Measurements from ENCODE around the gene NPPC.
"Not testable (repeated sequence)": the region's sequence is repeated elsewhere in the genome, so short reads cannot be mapped to it uniquely, and the experiment has no call there.

NPPC gene, protein sequence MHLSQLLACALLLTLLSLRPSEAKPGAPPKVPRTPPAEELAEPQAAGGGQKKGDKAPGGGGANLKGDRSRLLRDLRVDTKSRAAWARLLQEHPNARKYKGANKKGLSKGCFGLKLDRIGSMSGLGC

DNA sequence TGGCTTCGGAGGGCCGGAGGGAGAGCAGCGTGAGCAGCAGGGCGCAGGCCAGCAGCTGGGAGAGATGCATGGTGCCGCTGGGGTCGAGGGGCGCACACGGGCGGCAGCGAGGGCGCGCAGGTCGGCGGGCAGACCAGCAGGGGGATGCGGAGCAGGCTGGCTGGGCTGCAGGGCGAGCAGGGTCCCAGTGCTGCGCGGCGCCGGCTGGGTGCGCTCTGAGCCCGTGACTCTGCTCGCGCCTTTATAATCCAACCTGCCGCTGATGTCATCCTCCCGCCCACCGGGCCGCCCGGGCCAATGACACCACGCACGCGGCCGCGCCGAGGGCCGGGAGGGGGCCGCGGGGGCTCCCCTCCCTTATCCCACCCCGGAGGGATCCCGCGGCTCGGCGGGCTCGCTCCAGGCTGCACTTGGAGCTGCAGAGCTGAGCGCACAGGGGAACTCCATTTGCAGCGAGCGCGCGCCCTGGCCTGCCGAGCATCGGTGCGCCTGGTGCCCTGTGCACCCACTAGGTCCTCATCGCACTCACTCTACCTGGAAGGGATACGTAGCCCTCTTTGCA, at the start of gene NPPC:
TSS of gene NPPC (minus strand) at position 217 of the 562 bp plus-strand sequence. CDS start at position 70, 147 bp downstream.
- in situ Hi-C loops (cut with MboI; ENCODE audit: low pct_unique_long_range_greater_than_20kb, low sequenced_read_pairs): no loop called here
- DNase-seq: peak; percentile 76

DNA sequence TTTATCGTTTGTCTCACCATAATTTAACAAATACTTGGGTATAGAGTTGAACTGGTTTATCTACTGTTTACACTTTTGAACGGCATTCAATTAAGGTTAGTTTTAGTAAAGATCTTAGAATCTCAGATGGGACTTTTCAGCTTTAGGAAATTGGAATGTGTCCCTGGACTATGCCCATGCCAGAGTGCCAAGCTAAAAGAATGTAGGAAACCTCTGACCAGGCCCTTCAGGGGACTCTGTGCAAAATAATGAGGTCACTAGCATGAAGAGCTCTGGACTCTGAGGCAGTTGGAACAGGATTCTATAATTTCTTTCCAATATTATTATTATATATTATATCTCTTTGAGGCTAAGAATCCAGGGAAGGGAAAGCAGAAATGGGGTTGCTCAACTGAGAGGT, 48.8 kb upstream of the NPPC start:
- in situ Hi-C loops (cut with MboI; ENCODE audit: low pct_unique_long_range_greater_than_20kb, low sequenced_read_pairs): no loop called here

DNA sequence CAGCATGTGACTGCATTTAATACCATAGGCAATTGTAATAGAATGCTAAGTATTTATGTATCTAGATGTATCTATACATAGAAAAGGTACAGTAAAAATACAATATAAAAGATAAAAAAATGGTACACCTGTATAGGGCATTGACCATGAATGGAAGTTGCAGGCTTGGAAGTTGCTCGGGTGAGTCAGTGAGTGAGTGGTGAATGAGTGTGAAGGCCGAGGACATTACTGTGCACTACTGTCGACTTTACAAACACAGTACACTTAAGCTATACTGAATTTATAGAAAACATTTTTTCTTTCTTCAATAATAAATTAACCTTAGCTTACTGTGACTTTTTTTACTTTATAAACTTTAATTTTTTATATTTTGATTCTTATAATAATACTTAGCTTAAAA, 44.3 kb upstream of the NPPC start:
- in situ Hi-C loops (cut with MboI; ENCODE audit: low pct_unique_long_range_greater_than_20kb, low sequenced_read_pairs): no loop called here
- no peak for DNase-seq

More for the DNA sequence above, 48.8 kb upstream of the NPPC start:
- no peak for DNase-seq

DNA sequence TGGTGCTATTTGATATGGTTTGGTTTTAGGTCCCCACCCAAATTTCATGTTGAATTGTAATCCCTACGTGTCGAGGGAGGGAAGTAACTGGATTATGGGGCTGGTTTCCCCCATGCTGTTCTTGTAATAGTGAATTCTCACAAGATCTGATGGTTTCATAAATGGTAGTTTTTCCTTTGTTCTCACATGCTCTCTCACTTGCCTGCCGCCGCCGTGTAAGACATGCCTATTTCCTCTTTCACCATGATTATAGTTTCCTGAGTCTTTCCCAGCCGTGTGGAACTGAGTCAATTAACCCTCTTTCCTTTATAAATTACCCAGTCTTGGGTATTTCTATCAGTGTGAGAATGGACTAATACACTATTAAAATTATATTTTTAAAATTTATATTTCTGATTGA, 42.6 kb upstream of the NPPC start:
- in situ Hi-C loops (cut with MboI; ENCODE audit: low pct_unique_long_range_greater_than_20kb, low sequenced_read_pairs): no loop called here
- no peak for DNase-seq

DNA sequence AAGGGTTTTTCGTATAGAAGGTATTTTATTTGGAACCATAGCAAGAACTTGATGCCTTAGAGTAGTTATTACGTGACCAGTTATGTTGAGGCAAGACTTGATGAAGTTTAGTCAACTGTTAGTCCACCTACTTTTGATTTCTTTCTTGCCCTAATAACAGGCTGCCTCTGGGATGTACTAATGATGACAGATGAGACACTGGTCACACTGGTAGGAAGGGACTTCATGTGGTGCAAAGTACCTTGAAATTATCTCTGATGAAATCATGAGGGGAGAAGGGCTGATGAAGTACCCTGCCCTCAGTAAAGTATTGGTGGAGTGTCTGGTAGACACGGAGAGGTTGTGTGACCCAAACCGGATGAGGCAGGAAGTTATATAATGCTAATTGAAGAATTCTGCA, 40.7 kb upstream of the NPPC start:
- DNase-seq: peak; percentile 5
- in situ Hi-C loops (cut with MboI; ENCODE audit: low pct_unique_long_range_greater_than_20kb, low sequenced_read_pairs): no loop called here

DNA sequence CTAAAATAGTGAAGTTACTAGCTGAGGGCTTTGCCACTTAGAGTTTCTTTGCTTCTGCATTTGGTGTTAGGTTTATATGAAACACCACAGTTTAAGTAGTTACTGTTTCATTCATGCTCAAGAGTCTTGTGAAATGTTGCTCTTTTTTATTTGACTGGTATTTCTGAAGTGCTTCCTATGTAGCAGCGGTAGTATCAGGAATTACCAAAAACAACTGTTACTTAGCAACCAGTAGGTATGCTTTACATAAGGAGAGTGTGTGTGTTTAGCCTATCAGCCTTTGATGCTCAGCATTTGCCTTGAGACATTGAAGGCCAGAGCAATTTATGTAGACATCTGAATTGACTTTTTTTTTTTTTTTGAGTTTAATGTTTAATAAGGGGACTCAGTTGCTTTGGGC, 38.9 kb upstream of the NPPC start:
- in situ Hi-C loops (cut with MboI; ENCODE audit: low pct_unique_long_range_greater_than_20kb, low sequenced_read_pairs): no loop called here
- peak; percentile 22 for DNase-seq

DNA sequence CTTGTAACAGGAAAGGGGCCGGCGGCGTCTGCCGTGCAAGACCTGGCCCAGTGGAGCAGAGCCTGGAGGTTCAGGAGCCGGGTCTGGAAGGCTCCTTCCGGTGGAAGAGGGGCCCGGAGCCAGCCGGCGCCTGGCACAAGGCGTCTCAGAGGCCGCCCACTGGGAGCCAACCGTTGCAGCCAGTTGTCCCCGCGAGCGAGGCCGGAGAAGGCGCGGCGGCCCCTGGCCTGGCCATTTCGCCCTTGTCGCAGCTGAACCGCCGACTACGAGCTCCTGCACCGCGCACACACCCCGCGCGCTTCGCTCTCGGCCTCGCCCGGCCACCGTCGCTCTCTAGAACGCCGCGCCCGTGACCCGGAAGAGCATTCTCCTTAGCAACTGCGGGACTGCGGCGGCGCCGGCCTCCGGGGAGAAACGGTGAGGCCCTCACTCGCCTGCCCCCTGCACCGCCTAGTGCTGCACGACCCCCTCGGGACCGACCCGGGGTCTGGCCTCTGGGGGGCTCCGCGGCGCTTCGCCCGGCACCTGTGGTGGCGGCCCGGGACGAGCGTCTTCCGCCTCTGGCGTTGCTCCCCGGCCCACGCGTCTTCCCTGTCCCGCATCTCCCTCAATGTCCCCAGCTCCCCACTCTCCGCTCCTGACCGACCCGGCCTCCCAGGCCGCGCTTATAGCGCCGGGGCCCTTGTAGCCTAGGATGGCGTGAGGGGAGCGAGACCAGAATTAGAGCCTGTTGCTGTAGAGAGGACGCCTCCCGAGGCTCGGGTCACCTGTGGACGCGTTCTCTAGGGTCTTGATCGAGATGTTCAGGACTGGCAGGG, 35.4 kb upstream of the NPPC start, which contains the start of gene DIS3L2:
TSS of gene DIS3L2 (plus strand) at position 365 of the 818 bp plus-strand sequence. CDS start 53,215 bp downstream, outside the sequence.
- peak; percentile 86 for DNase-seq
- in situ Hi-C loops (cut with MboI; ENCODE audit: low pct_unique_long_range_greater_than_20kb, low sequenced_read_pairs): no loop called here

DNA sequence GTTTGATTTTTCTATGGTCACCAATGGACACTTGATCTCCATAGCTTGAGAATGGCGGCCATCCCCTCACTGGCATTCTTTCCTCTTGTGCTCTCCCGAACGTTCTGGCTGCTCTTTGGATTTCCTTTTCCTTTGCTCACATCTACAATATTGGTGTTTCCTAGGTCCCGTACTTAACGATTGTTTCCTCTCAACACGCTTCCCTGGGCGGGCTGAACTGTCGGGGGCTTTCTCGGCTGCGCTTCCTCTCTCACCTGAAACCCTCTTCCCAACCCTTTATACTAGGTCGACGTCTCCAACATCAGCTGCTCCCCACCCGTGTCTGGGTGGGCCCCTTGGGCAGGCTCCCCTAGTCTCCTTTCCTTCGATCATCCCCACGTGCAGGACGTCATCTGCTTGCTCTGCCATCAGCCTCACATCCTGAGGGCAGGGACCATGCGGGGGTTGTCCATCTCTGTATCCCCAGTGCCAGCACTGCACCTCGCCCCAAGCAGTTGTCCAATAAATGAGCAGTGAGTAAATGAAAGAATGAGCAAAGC, 34.7 kb upstream of the NPPC start:
- in situ Hi-C loops (cut with MboI; ENCODE audit: low pct_unique_long_range_greater_than_20kb, low sequenced_read_pairs): no loop called here
- no peak for DNase-seq

DNA sequence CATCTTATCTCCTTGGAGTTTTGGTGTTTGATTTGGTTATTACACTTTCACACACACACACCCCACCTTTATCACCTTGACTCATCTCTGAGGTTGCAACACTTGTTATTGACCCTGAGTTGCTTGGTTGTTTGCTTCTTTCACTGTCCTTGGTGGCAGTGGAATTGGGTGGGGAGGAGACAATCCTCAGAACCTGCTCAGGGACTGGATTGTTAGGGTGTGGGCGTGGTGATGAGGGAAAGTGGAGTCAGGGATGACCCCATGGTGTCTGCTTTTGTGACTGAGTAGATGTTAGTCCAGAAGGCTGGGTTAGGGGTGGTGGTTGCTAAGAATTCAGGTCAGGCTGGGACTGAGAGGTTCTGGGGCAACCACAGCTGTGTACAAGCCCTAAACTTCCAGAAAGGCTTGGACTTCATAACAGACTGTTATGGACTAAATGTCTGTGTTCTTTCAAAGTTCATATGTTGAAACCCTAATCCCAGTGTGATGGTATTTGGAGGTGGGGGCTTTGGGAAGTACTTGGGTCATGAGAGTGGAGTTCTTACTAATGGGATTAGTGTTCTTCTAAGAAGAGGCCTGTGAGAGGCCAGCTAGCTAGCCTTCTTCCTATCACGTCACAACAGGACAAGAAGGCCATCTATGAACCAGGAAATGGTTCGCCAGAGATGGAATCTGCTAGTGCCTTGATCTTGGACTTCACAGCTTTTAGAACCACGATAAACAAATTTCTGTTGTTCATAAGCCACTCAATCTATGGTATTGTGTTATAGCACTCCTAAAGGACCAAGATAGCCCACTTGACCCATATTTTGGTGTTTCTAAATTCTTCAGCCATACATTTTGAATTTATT, 31.9 kb upstream of the NPPC start:
- DNase-seq: no peak
- in situ Hi-C loops (cut with MboI; ENCODE audit: low pct_unique_long_range_greater_than_20kb, low sequenced_read_pairs): no loop called here

DNA sequence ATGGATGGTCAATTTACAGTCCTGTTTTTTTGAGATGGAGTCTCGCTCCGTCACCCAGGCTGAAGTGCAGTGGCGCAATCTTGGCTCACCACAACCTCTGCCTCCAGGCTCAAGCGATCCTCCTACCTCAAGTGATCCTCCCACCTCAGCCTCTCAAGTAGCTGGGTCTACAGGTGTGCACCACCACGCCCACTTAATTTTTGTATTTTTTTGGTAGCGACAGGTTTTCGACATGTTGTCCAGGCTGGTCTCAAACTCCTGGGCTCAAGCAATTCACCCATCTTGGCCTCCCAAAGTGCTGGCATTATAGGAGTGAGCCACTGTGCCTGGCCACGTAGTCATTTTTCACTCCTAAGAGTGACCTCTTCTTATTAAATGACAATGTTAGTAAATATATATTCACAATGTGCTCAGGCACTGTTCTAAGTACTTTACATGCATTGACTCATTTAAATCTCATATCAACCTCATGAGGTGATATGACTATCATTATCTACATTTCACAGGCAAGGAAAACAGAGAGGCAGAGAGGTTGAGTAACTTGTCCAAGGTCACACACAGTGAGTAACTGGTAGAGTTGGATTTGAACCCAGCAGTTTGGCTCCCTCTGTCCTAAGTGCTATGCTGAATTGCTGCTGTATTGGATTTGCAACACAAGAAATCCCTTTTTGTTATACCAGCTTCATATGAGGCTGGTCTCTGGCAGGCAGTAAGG, 29.7 kb upstream of the NPPC start:
- no peak for DNase-seq
- in situ Hi-C loops (cut with MboI; ENCODE audit: low pct_unique_long_range_greater_than_20kb, low sequenced_read_pairs): no loop called here

DNA sequence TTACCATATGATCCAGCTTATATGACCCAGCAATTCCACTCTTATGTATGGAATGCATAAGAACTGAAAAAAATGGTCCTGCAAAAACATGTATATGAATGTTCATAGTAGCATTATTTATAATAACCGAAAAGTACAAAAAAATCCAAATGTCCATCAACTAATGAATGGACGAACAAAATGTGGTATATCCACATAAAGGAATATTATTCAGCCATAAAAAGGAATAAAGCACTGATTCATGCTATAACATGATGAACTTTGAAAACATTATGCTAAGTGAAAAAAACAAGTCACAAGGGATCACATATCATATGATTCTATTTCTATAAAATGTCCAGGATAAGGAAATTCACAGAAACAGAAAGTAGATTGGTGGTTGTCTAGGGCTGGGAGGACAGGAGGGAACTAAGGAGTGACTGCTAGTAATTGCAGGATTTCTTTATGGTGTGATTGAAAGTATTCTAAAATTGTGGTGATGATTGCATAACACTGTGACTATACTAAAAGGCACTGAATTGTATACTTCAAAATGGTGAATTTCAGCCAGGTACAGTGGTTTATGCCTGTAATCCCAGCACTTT, 25.3 kb upstream of the NPPC start:
- no peak for DNase-seq
- in situ Hi-C loops (cut with MboI; ENCODE audit: low pct_unique_long_range_greater_than_20kb, low sequenced_read_pairs): no loop called here

DNA sequence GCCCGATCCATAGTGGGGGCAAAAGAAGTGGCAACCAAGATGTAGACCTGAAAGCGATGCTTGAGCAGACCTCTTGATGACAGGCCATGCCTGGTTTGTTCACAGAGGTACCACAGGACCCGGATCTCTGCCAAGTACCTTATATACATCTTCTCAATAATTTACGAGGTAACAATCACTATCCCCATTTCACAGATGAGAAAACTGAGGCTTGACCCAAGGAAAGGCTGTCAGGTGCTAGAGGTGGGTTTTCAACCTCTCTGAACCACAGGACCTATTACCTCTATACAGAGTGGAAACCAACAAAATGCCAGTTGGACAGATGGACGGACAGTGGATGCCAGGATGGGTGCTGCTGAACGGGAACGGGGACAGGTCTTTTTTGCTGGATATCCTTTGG, 21.5 kb upstream of the NPPC start:
- in situ Hi-C loops (cut with MboI; ENCODE audit: low pct_unique_long_range_greater_than_20kb, low sequenced_read_pairs): no loop called here
- no peak for DNase-seq

DNA sequence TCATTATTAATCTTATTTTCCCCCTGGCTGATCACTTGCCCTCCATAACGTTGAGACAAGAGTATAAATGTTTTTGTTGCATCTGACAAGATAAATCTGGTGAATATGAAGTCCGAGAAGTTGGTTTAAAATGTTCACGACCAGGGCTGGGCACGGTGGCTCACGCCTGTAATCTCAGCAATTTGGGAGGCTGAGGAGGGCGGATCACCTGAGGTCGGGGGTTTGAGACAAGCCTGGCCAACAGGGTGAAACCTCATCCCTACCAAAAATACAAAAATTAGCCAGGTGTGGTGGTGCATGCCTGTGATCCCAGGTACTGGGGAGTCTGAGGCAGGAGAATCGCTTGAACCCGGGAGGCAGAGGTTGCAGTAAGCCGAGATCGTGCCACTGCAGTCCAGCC, 20.9 kb upstream of the NPPC start:
- in situ Hi-C loops (cut with MboI; ENCODE audit: low pct_unique_long_range_greater_than_20kb, low sequenced_read_pairs); DNase-seq: not testable (repeated sequence)

DNA sequence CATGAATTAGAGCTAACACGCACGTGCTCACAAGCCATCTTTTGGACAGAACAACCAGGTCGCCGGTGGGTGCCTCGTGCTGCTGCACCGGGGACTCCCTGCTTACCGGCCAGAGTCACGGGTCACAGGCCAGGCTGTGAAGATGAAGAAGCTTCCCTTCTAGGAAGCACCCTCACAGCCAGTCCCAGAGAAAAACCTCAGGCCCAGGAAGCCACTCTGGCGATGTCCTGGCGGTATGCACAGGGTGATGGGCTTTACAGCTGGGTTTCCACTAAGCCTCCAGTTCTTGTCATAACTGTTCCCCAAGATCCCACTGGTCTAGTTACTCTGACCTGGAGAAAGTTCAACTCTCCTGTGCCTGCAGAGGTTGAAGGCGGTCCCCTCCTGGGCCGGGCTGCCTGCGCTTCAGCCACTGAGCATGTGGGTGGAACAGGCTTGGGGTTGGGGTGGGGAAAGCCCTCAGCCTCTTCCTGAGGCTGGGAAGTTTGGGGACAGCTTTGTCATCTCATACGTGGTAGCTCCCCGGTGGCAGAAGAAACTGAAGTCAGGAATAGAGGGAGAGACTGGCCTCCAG, 20.1 kb upstream of the NPPC start:
- DNase-seq: no peak
- in situ Hi-C loops (cut with MboI; ENCODE audit: low pct_unique_long_range_greater_than_20kb, low sequenced_read_pairs): no loop called here

DNA sequence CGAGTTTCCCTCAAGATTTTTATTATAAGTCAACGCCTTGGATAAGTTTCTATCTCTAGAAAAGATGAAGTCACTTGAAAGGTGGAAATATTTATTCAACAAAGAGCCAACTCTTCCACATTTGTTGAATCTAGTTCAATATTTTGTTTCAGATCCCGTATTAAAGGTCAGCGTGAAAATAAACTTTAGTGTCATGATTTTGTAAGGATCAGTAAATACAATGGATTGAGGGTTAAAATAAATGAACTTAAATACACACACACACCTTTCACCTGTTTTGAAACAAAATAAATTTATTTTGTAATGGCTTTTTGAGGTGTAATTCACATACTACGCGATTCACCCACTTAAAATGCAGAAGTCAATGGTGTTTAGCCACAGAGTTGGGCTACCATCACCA, 16.0 kb upstream of the NPPC start:
- in situ Hi-C loops (cut with MboI; ENCODE audit: low pct_unique_long_range_greater_than_20kb, low sequenced_read_pairs): no loop called here
- no peak for DNase-seq

DNA sequence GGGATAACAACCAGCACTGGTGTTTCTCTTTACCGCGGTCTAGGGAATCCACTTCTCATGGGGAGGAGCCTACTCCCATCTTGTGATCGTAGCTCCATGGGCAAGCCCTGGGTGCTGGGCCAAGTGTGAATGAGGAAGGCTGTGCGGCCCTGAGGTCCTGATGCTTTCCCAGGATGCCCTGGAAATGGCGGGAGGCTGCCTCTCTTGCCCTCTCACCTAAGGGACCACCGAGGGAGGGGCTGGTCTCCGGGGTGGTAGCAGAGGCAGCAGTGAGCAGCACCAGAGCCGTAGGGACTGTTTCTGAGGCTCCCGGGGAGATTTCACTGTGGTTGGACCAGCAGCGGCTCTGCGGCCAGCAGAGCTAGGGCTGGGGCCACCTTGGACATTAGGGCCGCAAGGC, 15.5 kb upstream of the NPPC start:
- in situ Hi-C loops (cut with MboI; ENCODE audit: low pct_unique_long_range_greater_than_20kb, low sequenced_read_pairs): no loop called here
- no peak for DNase-seq

DNA sequence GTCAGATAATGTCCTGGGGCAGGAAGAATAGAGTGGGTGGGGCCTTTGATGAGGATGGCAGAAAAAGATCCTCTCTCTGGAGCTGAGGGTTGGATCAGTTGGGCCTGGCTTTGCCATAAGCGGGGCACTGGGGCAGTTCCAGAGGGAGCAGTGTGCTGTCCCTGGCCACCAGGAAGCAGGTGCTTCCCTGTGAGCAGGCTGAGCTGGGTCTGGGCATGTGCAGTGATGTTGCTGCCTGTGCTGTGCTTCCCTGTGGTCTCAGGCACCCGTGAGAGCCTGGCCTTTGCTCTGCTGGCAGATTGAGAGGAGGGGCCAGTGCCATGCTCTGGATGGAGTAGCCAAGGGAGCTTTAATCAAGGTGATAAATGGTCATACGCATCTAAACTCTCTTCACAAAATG, 14.6 kb upstream of the NPPC start:
- in situ Hi-C loops (cut with MboI; ENCODE audit: low pct_unique_long_range_greater_than_20kb, low sequenced_read_pairs): no loop called here
- no peak for DNase-seq

DNA sequence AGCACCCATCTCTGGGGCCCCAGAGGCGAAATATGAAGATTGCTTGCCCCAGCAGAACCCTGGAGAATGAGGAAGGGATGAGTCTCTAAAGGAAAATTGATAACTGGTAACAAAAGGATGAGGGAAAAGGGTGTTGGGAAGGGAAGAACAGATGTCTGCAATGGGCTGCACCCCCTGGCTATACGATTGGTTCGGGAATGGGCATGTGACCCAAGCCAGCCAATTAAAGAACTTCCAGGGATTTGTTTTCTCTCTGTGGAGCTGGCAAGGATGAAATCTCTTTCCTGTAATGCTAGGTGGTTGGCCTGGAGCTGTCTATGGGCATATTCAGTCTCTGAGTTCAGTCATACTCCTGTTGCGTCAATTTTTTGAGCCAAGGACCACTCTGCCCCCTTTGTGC, 12.8 kb upstream of the NPPC start:
- in situ Hi-C loops (cut with MboI; ENCODE audit: low pct_unique_long_range_greater_than_20kb, low sequenced_read_pairs): no loop called here
- DNase-seq: no peak
